GM19025 (cell line): ENCODE data around the gene MPZL2.

ENCODE experiments used
- ATAC-seq: cut with Tn5 transposase; IDR thresholded peaks from one replicate; pipeline ENCODE4 v1.9.1; 2021; ENCODE audit warnings: mild to moderate bottlenecking, low read depth, moderate library complexity; ENCODE audit not compliant: unreplicated experiment

MPZL2 gene

DNA sequence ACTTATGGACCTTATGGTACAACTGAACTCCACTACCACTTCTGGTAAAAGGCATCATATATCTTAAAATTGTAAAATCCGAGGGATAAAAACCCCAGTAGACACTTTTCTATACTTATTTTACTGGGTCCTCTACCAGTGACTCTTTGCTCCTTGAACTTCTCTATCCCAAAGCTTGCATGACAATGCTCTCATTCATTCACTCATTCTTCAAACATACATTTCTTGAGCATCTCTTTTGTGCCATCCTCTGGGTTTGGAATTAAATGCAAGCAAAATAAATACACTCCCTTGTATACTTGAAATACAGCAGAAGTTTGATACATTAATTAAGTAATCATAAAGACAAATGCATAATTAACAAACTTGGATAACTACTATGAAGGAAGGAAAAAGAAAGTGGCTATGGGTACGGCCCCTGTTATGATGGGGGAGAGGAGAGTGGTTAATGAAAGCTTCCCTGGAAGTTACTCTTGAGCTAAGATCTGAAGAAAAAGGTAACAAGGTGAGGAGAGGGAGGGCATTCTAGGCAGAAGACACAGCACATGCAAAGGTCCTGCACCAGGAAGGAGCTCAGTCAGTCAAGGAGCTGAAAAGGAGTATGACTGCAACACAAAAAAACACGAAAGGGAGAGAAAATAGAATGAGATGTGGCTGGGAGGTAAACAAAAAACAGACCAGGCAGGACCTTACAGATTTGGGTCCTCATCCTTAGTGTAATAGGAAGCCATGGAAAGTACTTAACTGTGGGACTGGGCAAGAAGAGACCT is 19.9 kb downstream of the MPZL2 start:
- no peak for ATAC-seq

DNA sequence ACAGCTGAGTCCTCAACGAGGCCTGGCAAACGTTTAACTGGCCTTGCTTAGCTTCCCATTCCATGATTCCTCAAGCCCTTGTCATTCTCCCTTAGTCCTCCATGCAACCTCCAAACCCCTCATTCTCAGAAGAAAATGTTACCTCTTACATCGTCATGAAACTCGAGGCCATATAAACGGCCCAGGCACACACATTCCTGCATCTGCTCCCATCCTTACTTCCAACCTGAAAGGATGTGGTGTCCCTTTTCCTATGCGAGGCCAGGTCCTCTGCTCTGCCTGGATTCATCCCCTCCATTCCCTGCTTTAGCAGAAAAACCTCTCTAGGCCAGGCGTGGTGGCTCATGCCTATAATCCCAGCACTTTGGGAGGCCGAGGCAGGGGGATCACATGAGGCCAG is 20.9 kb downstream of the MPZL2 start:
- no peak for ATAC-seq

DNA sequence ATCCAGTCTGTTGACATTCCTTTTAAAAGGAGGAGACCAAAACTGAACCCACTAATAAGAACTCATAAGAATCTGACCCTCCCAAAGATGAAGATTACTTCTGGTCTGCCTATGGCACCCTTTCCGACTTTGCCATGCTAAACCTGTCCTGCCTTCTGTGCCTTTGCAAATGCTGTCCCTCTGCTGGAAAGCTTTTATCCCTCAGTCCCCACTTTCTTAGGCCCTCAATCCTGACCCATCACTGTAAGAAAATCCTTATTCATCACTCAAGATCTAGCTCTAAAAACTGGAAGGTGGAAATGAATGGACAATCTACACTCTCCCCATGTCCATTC is 22.4 kb downstream of the MPZL2 start:
- no peak for ATAC-seq

DNA sequence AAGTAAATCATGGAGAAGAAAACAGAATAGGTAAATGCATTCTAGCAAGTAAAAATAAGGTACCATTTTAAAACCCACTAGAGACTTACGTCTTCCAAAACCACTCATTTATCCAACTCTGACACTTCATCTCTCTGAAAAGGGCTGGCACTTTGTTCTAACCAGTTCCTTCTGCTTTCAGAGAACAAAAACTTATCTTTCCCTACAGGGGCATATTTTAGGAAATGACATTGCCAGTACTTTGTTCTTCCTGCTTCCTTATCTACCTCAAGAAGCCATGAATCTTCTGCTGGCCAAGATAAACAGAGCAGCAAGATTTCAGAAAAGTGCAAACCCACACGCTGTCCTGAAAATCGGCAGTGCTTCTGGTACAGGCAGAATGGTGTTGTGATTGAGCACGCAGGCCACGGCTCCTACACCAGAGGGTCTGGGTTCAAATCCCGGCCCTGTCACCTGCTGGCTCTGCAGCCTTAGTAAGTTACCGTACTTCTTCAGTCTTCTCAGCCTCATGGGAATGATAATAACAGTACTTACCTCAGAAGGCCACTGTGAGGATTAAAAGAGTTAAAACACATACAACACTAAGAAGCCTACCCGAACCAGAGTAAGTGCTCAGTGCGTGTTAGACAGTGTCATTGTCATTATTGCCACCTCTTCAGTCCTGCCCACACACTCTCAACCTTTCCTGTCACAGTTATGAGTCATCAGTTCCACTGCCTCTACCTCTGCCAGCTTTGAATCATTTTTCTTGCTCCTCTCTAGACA is 22.9 kb downstream of the MPZL2 start:
- peak; percentile 84 for ATAC-seq

DNA sequence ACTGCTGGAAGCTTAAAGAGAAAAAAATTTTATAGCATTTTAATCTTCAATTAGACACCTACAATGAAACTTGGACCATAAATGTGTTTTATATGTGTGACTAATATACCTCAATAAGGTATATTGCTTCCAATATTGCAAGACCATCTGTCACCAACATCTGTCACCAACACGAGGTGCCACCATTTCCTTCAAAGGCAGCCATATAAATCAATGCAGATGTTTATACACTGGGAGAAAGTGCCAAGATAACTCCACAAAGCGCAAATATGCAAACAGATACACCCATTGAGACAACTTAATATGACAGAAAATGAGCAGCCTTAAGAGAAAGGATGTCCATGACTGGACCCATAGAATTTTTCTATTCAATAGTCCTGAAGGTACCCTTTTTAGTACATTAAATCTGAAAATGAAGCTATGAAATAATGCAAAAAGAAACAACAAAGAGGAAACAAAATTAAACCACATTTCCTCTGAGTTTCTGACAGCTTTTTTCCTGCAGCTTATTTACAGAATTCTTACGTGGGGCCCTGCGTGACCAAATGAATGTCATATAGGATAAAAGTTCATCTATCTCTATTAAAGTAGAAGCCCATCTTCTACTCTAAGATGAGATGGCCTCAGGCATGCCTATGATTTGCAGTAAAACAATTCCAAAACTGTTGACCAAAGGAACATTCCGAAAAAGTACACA is 24.4 kb downstream of the MPZL2 start:
- no peak for ATAC-seq

DNA sequence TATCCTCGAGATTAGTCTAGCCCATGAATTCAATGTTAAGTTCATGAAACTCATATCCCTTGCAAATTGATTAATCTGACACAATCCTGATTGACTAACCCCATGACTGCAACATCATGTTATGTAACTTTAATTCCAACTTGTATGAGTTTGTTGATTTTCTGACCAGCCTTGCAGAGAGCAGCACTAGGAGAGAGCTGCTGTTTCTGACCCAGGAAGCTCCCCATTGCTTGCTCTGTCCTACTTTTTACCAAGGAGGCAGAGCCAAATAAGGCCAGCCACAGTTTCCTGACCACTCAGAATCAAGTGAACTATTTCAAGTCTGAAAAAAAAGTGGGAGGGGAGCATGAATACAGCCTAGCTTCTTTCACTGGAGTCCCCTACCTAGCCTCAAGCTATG is 25.2 kb downstream of the MPZL2 start:
- no peak for ATAC-seq

DNA sequence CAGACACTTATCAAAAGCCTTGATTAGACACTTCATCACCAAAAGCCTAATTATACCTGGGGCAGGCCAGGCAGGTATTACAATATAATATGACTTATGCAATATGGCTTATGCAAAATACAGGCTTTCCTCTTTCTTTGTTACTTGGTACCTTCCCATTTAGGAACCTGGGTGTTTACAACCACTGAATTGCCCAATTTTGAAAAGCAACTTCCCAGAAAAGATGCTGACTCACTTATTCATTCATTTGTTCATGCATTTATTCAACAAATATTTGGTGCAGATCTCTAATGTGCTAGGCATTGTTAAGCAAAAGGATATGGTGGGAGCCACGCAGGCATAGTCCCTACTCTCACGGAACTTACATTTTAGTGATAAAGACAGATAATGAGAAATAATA is 25.7 kb downstream of the MPZL2 start:
- ATAC-seq: no peak

DNA sequence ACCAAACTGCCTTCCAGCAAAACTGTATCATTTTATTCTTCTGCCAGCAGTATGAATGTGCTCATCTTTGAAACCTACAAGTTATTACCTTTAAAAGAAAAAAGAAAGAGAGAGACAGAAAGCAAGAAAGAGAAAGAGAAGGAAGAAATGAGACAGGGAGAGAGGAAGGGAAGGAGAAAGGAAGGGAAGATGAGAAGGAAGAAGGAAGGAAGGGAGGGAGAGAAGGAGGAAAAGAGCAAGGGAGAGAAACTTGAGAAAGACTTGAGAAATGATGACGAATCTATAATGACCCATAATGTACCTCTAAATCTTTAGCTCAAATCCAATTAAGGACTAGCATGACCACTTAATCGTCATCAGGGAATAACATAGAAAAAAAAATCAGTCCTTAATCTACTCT is 27.9 kb downstream of the MPZL2 start:
- no peak for ATAC-seq

DNA sequence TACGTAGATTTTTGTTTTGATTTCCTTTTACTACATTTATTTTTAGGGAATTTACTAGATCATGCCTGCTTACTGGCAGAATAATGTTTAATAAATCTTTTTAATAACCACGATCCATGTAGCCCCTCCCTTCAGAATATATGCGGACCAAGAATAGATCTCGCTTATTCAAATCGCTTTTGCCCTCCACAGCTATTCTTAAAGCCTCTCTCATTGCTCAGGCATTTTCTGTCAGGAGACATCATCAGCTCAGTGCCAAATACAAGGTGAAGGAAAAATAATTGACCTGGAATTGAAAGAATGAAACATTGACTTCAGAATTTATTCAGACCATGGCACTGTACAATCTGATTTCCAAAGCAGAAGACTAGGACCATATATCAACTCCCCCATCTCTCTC is 29.3 kb downstream of the MPZL2 start:
- ATAC-seq: no peak

DNA sequence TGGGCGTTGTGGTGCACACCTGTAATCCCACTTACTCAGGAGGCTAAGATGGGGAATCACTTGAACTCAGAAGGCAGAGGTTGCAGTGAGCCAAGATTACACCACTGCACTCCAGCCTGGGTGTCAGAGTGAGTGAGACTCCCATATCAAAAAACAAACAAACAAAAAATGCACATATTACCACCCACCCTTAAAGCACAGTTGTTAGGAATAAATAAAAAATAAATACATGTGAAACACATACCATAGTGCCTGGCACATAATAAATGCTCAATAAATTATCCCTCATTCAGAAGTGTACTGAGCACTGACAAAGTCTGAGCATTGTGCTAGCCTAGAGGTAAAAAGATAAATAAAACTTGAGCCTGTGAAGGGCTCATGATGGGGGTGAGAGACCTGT is 30.2 kb downstream of the MPZL2 start:
- ATAC-seq: no peak

DNA sequence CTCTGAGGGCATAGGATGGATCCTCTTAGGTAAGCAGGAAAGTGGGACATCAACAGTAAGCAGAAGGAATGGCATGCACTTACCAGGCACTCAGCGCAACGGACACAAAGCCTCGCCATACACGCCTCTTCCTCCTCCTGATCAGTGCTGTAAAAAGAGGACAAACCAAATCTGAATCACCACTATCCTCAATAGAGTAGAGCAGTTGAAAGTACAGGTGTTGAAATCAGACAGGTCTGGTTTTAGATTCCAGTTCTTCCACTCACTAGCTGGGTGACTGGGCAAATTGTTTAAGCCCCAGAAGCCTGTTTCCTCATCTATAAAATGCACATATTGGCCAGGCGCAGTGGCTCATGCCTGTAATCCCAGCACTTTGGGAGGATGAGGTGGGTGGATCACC is 30.7 kb downstream of the MPZL2 start:
- no peak for ATAC-seq

DNA sequence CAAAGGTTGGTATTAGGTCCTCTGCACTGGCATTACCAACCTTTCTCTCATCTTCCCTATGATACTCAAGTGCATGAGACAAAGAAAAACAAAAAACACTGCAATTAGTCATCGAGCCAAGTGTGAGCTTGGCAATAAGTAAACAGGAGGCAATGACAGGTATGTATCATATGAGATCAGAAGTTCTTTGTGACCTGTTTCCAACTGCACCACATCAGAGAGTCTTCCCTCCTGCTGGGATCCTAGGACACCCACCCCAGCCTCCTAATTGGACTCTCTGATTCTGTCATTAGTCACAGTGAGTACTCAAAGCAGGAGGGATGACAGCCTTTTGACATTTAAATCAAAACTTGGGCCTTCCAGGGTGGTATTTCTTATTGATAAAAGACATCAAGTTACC is 31.4 kb downstream of the MPZL2 start:
- ATAC-seq: no peak

DNA sequence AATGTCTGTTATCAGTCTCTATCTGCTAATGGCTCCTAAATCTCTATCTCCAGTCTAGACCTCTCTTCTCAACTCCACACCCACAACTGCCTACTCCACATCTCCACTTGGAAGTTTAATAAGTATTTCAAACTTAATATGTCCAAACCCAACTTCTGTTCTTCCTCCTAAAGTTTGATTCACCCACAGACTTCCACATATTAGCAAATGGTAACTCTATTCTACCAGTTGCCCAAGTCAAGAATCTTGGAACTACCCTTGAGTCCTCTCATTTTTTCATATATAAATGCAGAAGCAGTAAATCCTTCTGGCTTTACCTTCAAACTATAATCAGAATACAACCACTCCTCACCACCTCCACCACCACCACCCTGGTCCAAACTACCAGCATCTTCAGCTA is 32.6 kb downstream of the MPZL2 start:
- no peak for ATAC-seq

DNA sequence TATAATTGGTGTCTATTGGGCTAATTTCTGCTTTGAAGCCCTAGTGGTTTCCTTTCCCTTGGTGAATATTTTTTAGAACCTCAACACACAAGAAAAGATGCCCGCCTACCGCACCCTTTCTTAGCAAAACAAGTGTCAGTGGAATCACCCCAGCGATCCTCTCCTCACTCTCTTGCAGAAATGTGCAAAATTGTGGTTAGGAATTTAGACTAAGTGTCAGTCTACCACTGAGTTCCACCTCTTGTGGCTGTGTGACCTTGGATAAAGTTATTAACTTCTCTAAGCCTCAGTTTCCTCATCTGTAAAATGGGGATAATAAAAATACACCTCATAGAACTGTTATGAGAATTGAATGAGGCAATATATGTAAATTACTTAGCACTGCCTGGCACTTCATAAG is 34.0 kb downstream of the MPZL2 start:
- ATAC-seq: no peak

DNA sequence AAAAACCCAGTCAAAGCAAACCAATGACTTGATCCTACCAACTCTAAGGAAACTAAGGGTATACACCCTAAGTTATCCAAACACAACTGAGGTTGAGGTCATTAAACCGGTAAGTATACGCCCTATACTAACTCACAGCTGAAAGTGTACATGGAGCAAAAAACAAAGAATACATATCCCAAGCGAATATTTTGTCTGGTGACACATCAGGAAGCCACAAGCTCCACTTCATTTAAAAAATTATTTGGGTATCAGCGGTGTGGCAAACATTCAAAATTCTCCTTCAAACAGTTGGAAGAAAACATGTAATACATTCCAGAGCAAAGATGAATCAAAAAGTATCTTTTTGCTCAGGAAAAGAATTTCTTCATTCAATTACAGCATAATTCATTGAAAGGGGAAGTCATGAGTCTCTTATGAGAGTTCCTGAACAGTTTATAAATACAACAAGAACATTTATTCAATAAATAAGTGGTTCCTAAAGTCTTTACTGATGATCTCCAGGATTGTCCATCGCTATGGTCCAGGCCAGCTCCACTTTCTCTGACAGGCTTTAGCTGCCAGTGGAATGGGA is 34.7 kb downstream of the MPZL2 start:
- ATAC-seq: no peak

DNA sequence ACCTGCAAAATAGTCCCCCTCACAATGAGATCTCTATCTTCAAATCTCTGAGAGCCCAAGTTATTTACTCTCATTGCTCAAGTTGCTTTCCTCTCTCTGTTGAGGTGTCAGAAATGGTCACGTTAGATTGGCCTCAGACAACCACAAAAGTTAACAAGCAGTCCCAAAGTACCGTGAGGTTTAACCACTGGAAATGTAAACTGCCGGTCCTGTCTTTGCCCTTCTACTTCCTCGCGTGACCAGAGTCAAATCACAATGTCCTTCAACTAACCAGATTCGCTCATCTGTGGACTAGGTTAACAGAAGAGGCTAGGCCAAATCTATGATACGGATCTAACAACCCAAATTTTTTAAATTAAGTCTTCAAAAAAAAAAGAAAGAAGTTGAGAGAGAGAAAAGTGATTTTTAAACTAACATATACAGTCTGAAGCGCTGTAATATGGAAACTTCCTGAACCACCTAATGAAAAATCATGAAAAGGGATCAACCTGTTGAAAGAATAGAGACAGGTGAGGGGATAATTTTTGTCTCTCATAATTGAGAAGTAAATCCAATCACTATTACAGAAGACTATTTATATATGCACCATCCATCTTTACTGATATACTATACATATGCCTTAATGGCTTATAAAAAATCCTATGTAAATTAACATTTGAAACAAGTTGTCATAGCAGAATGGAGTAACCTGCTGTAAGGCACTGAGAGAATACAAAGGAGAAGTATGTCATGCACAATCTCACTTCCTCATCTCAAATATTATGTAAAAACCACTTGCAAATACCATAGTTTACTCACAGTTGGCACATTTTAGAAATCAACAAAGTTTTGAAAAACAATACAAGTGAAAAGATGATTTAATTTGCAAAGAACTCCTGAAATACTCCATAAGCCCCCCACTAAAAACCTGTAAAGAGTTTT is 36.0 kb downstream of the MPZL2 start:
- peak; percentile 60 for ATAC-seq

DNA sequence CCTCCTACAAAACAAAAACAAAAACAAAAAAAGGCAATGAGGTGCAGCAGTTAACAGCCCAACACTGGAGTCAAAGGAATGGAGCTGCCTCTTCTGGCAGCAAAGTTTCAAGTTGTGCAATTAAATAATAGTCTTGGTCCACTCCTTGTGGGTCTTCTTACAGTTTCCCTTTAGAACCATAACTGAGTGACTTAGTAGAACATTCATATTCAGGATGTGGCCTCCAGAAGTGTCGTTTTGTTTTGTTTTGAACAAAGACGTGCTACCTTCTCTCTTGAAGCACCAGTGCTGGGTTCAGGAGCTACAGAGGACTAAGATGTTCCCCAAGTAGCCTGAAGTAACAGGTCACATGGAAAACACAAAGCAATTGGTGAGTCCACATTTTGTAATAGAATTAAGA is 37.3 kb downstream of the MPZL2 start:
- no peak for ATAC-seq

DNA sequence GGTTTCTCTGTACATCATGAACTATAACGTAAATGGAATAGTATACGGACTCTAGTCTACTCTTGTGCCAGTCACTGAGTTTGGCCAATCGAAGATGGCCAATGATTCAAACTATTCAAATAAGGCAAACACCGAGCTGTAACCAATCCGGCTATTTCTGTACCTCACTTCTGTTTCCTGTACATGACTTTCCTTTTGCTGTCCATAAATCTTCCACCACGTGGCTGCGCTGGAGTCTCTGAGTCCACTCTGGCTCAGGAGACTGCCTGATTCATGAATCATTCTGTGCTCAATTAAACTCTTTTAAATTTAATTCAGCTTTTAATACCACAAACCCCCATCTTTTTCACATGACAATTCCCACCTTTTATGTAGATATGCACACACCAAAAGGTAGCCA is 37.8 kb downstream of the MPZL2 start:
- no peak for ATAC-seq

DNA sequence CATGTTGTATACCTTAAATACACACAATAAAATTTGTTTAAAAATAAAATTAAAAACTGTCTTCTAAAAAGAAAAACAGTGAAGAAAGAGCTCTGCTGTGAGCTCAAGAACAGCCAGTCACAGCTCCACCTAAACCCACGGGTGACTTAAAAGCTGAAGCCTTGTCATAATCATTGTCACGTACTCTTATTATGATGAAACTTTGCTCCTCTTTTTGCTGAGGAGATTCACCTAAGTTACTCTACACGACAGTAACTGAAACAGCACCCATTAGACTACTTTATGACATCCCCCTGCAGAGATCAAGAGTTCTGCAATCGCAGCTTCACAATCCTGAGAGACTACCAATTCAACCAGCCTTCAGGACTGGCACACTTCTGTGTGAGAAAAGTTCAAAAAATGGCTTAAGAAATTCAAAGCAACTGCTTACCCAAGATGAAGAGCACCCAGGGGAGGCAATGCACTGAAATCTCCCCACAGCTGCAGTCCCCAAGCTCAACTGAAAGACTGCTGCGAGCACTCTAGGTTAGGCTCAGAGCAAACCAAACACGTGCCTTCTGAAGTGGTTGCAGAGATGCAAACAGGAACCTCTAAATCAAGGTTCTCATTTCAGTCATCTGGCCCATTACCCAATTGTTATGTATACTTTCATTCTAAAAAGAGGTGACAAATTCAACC is 39.4 kb downstream of the MPZL2 start, which contains the start of gene JAML:
Gene JAML, minus strand, starts transcription at position 501 of the 678 bp plus-strand sequence. CDS start 10,145 bp downstream, outside the sequence.
- peak; percentile 56 for ATAC-seq

DNA sequence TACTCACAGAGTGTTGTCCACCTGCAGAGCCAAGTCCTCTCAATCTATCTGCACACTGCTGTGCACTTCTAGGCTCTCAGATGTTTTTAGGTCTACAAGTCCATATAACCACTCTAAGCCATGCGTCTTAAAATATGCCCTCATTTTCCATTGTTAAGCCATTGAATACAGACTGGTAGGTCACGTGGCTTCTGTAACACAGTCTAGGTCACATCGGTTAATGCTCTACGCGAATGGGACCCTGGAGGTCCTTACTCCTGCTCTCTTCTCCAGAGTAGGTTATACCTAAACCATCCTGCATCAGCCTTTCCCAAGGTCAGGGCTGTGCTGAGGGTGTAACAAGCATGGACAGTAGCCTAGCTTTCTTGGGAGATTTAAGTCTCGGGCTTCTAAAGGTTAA is 40.1 kb downstream of the MPZL2 start:
- ATAC-seq: no peak
